Caco-2 (cell line): ENCODE measurements around the gene ADK. TPM values are rescaled to one million over a fixed set of nuclear protein-coding genes. Genes with fewer than 3 reads are reported as not detected.

Experiments used
- BruUV-seq: library from RNA; stranded (reverse); fragments of 400-500 nt; replicated peaks from 2 replicates; lab custom pipeline; 2021; lab: Mats Ljungman, UMichigan
- CTCF ChIA-PET: fragments of 300-600 bp; sonication (Branson Sonifier 250); formaldehyde crosslinking; loops from one replicate; lab custom pipeline; 2022; ENCODE audit warnings: antibody characterized with exemption; lab: Charles Lee
- POLR2A ChIA-PET: fragments of 300-600 bp; sonication (Branson Sonifier 250); formaldehyde crosslinking; loops from one replicate; lab custom pipeline; 2022; ENCODE audit warnings: antibody characterized with exemption; lab: Charles Lee
- DNase-seq, 2 experiments: peaks; one replicate each; pipeline versions ENCODE4 v3.0.0 to v3.0.0-alpha.2; 2020 to 2022
- H3K27me3 ChIP-seq: replicated peaks from 2 replicates; pipeline ENCODE4 v1.6.0; 2011; ENCODE audit warnings: low read length; ENCODE audit not compliant: control insufficient read depth, insufficient read depth
- H3K36me3 ChIP-seq: 2 replicates; pipeline ENCODE4 v1.5.1; 2011; ENCODE audit warnings: low read length; ENCODE audit not compliant: control insufficient read depth, insufficient read depth
- H3K4me1 ChIP-seq: fragments of 250-450 bp; sonication (Bioruptor Pico); 2 replicates; pipeline ENCODE4 v1.5.1; 2020; ENCODE audit warnings: mild to moderate bottlenecking
- H3K4me3 ChIP-seq: 2 replicates; pipeline ENCODE4 v1.5.1; 2011; ENCODE audit warnings: low read depth, mild to moderate bottlenecking, control low read depth, low read length
- H3K9me3 ChIP-seq: fragments of 250-450 bp; sonication (Bioruptor Pico); 2 replicates; pipeline ENCODE4 v1.5.1; 2020; ENCODE audit warnings: mild to moderate bottlenecking, moderate library complexity
- H3K27ac Mint-ChIP-seq: one replicate; pipeline ENCODE4 v1.8.0; 2022; ENCODE audit warnings: mixed read lengths; ENCODE audit not compliant: unreplicated experiment
- H3K27me3 Mint-ChIP-seq: one replicate; pipeline ENCODE4 v1.8.0; 2022; ENCODE audit warnings: mixed read lengths; ENCODE audit not compliant: insufficient read depth, unreplicated experiment
- H3K36me3 Mint-ChIP-seq: one replicate; pipeline ENCODE4 v1.8.0; 2022; ENCODE audit warnings: mild to moderate bottlenecking, mixed read lengths; ENCODE audit not compliant: insufficient read depth, unreplicated experiment
- H3K4me1 Mint-ChIP-seq: one replicate; pipeline ENCODE4 v1.8.0; 2022; ENCODE audit warnings: low read depth, mixed read lengths; ENCODE audit not compliant: unreplicated experiment
- H3K4me3 Mint-ChIP-seq: one replicate; pipeline ENCODE4 v1.8.0; 2022; ENCODE audit warnings: mild to moderate bottlenecking, moderate library complexity, mixed read lengths; ENCODE audit not compliant: unreplicated experiment
- H3K9me3 Mint-ChIP-seq: one replicate; pipeline ENCODE4 v1.8.0; 2022; ENCODE audit warnings: mixed read lengths; ENCODE audit not compliant: unreplicated experiment
- intact Hi-C: fragments of 100-400 bp; cut with micrococcal nuclease; formaldehyde crosslinking; loops from one replicate; pipeline ENCODE4 v1.10.0; 2022; ENCODE audit not compliant: unreplicated experiment
- total RNA-seq: library from RNA; stranded (reverse); gene quantifications from 2 replicates; pipeline ENCODE4 v1.2.3, GENCODE V29; 2022
- TF ChIP-seq, protein P1 (sequence below), 2 experiments: fragments of 200-600 bp in 1 of 2; IDR thresholded peaks; 1 replicate in 1 of 2; 2 replicates in 1 of 2; pipeline versions ENCODE4 v1.5.1 to v1.8.0; 2011 to 2022; ENCODE audit warnings: antibody characterized with exemption in 1 of 2, control low read depth in 1 of 2, inconsistent platforms in 1 of 2, low read depth in 1 of 2, low read length in 1 of 2, mild to moderate bottlenecking in 1 of 2, moderate library complexity in 1 of 2; ENCODE audit not compliant: insufficient read depth in 1 of 2, severe bottlenecking in 1 of 2, unreplicated experiment in 1 of 2

The ADK gene
- total RNA-seq, 1 experiment from 2014 or later: 105 TPM

DNA sequence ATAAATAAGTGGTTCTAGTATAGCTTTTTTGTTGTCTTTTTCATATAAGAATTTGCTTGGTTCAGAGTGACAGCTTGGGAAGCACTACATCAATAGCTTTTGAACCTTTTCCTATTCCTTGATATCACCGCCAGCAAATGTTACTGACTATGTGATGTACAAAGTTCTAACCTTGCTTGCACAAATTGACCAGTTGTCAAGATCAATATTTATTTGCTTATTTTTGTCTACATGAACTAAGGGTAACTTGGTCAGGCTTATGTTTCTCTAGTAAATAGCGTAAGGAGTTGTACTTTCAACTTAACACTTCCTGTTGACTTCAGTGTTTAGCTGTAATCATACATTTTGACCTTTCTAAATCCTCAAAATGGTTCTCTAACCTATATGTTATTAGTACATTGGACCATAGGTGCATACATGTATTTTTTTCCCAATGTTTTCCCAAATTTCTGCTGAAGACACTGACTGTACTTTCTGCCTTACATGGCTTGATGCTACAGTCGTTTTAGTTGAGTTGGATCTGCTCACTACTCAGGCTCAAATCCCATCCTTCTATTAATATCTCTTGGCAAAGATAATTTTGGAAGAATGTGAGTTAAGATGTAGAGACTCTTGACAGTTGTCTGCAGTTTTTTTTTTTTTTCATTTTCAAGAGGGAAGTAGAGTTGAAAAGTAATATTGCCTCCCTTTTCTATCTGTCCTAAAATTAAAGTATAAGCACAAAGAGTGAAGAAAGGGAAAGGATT, 436.3 kb downstream of the ADK start:
- no peaks in the 10 kb centered on the region for H3K27me3 Mint-ChIP-seq
- intact Hi-C loops: no loop called here
- TF ChIP-seq, protein P1, sequence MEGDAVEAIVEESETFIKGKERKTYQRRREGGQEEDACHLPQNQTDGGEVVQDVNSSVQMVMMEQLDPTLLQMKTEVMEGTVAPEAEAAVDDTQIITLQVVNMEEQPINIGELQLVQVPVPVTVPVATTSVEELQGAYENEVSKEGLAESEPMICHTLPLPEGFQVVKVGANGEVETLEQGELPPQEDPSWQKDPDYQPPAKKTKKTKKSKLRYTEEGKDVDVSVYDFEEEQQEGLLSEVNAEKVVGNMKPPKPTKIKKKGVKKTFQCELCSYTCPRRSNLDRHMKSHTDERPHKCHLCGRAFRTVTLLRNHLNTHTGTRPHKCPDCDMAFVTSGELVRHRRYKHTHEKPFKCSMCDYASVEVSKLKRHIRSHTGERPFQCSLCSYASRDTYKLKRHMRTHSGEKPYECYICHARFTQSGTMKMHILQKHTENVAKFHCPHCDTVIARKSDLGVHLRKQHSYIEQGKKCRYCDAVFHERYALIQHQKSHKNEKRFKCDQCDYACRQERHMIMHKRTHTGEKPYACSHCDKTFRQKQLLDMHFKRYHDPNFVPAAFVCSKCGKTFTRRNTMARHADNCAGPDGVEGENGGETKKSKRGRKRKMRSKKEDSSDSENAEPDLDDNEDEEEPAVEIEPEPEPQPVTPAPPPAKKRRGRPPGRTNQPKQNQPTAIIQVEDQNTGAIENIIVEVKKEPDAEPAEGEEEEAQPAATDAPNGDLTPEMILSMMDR (IDR thresholded peaks at IDR 0.05; ENCODE audit: insufficient read depth in 1 of 2, low read depth in 1 of 2, low read length in 1 of 2, severe bottlenecking in 1 of 2, unreplicated experiment in 1 of 2): no peak
- H3K36me3 ChIP-seq: no peaks in the 10 kb centered on the region
- no peak for DNase-seq
- H3K27me3 ChIP-seq: no peaks in the 10 kb centered on the region
- H3K27ac Mint-ChIP-seq: no peak overlapping the region
- H3K9me3 ChIP-seq: no peaks in the 10 kb centered on the region
- no peak overlapping the region for H3K4me3 Mint-ChIP-seq
- ChIA-PET CTCF (no interaction called here), POLR2A (no interaction called here)
- peaks cover 11% of the 10 kb centered on the region for H3K4me1 ChIP-seq
- H3K4me3 ChIP-seq: no peak overlapping the region
- peaks cover 5% of the 10 kb centered on the region for H3K36me3 Mint-ChIP-seq
- peaks cover 14% of the 10 kb centered on the region for H3K4me1 Mint-ChIP-seq
- BruUV-seq: no TSS peak
- no peaks in the 10 kb centered on the region for H3K9me3 Mint-ChIP-seq

DNA sequence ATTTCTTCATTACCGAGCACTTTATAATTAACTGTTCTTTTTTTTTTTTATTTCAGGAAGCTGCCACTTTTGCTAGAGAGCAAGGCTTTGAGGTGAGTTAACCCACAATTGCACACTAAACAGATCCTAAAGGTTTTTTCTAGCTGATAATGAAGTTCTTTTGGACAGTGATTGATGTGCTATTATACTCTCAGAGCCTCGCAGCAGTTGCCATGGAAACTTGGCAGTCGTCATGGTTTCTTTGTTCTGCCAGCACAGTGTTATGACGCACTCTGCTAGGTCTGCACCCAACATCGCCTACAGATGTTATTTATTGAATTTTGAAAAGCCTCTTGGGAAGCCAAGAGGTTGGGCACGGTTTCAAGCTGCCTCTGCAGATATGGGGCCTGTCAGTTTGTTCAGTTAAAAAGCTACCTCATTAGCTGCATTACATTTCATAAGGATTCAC, 438.2 kb downstream of the ADK start:
- H3K9me3 Mint-ChIP-seq: no peaks in the 10 kb centered on the region
- ChIA-PET CTCF (no interaction called here), POLR2A (no interaction called here)
- no peaks in the 10 kb centered on the region for H3K36me3 ChIP-seq
- TF ChIP-seq, protein P1 (IDR thresholded peaks at IDR 0.05; ENCODE audit: insufficient read depth in 1 of 2, low read depth in 1 of 2, low read length in 1 of 2, severe bottlenecking in 1 of 2, unreplicated experiment in 1 of 2): no peak
- H3K27me3 ChIP-seq: no peaks in the 10 kb centered on the region
- H3K4me3 Mint-ChIP-seq: no peak overlapping the region
- intact Hi-C loops: no loop called here
- peaks cover 14% of the 10 kb centered on the region for H3K4me1 Mint-ChIP-seq
- BruUV-seq: no TSS peak
- peaks cover 11% of the 10 kb centered on the region for H3K4me1 ChIP-seq
- H3K9me3 ChIP-seq: no peaks in the 10 kb centered on the region
- H3K4me3 ChIP-seq: no peak overlapping the region
- no peak for DNase-seq
- H3K36me3 Mint-ChIP-seq: peaks cover 9% of the 10 kb centered on the region
- H3K27ac Mint-ChIP-seq: no peak overlapping the region
- no peaks in the 10 kb centered on the region for H3K27me3 Mint-ChIP-seq

DNA sequence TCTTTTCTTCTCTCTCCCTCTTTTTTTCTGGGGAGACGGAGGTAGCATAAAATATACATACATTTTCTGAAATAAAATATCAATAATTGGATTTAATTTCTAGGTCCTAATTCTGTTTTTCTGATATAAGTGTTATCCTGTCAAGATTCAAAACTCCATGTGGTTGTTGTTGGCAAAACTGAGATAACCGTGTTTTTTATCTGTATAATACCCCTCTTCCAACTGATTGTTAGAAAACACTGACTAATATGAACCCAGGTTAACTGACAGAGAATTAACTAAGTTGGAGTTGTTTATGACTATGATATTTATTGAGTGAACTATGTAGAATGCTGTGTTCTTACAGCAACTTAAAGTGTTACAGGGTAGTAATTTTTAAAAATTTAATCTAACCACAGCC, 438.8 kb downstream of the ADK start:
- Mint-ChIP-seq H3K27me3 (no peaks in the 10 kb centered on the region), H3K4me1 (peaks cover 14% of the 10 kb centered on the region), H3K27ac (no peak overlapping the region), H3K4me3 (no peak overlapping the region), H3K9me3 (no peaks in the 10 kb centered on the region), H3K36me3 (peaks cover 9% of the 10 kb centered on the region)
- TF ChIP-seq, protein P1 (IDR thresholded peaks at IDR 0.05; ENCODE audit: insufficient read depth in 1 of 2, low read depth in 1 of 2, low read length in 1 of 2, severe bottlenecking in 1 of 2, unreplicated experiment in 1 of 2): no peak
- no peak for DNase-seq
- H3K4me1 ChIP-seq: peaks cover 11% of the 10 kb centered on the region
- no peak overlapping the region for H3K4me3 ChIP-seq
- H3K27me3 ChIP-seq: no peaks in the 10 kb centered on the region
- H3K36me3 ChIP-seq: no peaks in the 10 kb centered on the region
- intact Hi-C loops: no loop called here
- ChIA-PET POLR2A (no interaction called here), CTCF (no interaction called here)
- no TSS peak for BruUV-seq
- no peaks in the 10 kb centered on the region for H3K9me3 ChIP-seq
